ENCODE results near the gene DYRK1B. TPM values are rescaled to one million over a fixed set of nuclear protein-coding genes. Genes with fewer than 3 reads are reported as not detected.
"Not testable (repeated sequence)": the region's sequence is repeated elsewhere in the genome, so short reads cannot be mapped to it uniquely, and the experiment has no call there.

Gene DYRK1B
- total RNA-seq, 1 donor from 2014 or later: 27.3 TPM

- intact Hi-C loops (cut with micrococcal nuclease): no loop called here
- no peak for ATAC-seq
- DNase-seq: no peak
Measured at GRCh38 chr19:39817888-39818561, 15.9 kb downstream of the DYRK1B start.

GRCh38 chr19:39816287-39817048 lies 17.5 kb downstream of the DYRK1B start:
- ATAC-seq (peak; percentile 93), DNase-seq (no peak)
- intact Hi-C loops (cut with micrococcal nuclease): no loop called here

- intact Hi-C loops (cut with micrococcal nuclease): no loop called here
- ATAC-seq (no peak), DNase-seq (no peak)
Measured at GRCh38 chr19:39814595-39814994, 19.4 kb downstream of the DYRK1B start.

- intact Hi-C loops (cut with micrococcal nuclease); ATAC-seq; DNase-seq: not testable (repeated sequence)
Measured at GRCh38 chr19:39814111-39814510, 19.9 kb downstream of the DYRK1B start.

GRCh38 chr19:39813264-39813993 lies 20.5 kb downstream of the DYRK1B start:
- intact Hi-C loops (cut with micrococcal nuclease): no loop called here
- no peak for ATAC-seq
- no peak for DNase-seq

- ATAC-seq (no peak), DNase-seq (no peak)
- intact Hi-C loops (cut with micrococcal nuclease): no loop called here
Measured at GRCh38 chr19:39811064-39811463, 22.9 kb downstream of the DYRK1B start.

GRCh38 chr19:39810424-39810823 lies 23.5 kb downstream of the DYRK1B start:
- intact Hi-C loops (cut with micrococcal nuclease): no loop called here
- ATAC-seq: no peak

GRCh38 chr19:39809368-39809767 lies 24.6 kb downstream of the DYRK1B start:
- intact Hi-C loops (cut with micrococcal nuclease): no loop called here
- ATAC-seq: no peak
- DNase-seq: no peak

More at GRCh38 chr19:39810424-39810823, 23.5 kb downstream of the DYRK1B start:
- DNase-seq: no peak

GRCh38 chr19:39808688-39809087 lies 25.3 kb downstream of the DYRK1B start:
- ATAC-seq; intact Hi-C loops (cut with micrococcal nuclease); DNase-seq: not testable (repeated sequence)

GRCh38 chr19:39807846-39808364 lies 26.1 kb downstream of the DYRK1B start:
- intact Hi-C loops (cut with micrococcal nuclease): no loop called here
- no peak for DNase-seq
- ATAC-seq: no peak

GRCh38 chr19:39805104-39805503 lies 28.9 kb downstream of the DYRK1B start:
- DNase-seq (peak; percentile 53), ATAC-seq (peak; percentile 84)
- intact Hi-C loops (cut with micrococcal nuclease): no loop called here

- no peak for DNase-seq
- intact Hi-C loops (cut with micrococcal nuclease): no loop called here
- ATAC-seq: no peak
Measured at GRCh38 chr19:39802958-39803357, 31.0 kb downstream of the DYRK1B start.

GRCh38 chr19:39797083-39797482 lies 36.9 kb downstream of the DYRK1B start:
- intact Hi-C loops (cut with micrococcal nuclease): loop anchor here (10.0 kb wide), 1 partner anchor 48 kb away; the partner anchor contains the start of gene FBL
- DNase-seq (no peak), ATAC-seq (no peak)

GRCh38 chr19:39796000-39796498 lies 37.9 kb downstream of the DYRK1B start:
- DNase-seq: no peak
- intact Hi-C loops (cut with micrococcal nuclease): loop anchor here (10.0 kb wide), 1 partner anchor 49 kb away; the partner anchor contains the start of gene FBL
- ATAC-seq: no peak

GRCh38 chr19:39795001-39795400 lies 39.0 kb downstream of the DYRK1B start:
- DNase-seq (no peak), ATAC-seq (no peak)
- intact Hi-C loops (cut with micrococcal nuclease): loop anchor here (10.0 kb wide), 1 partner anchor 50 kb away; the partner anchor contains the start of gene FBL

- peak; percentile 86 for DNase-seq
Measured at GRCh38 chr19:39792999-39793546, 40.9 kb downstream of the DYRK1B start.

GRCh38 chr19:39788244-39788643 lies 45.7 kb downstream of the DYRK1B start:
- DNase-seq (no peak), ATAC-seq (no peak)
- intact Hi-C loops (cut with micrococcal nuclease): no loop called here

More at GRCh38 chr19:39792999-39793546, 40.9 kb downstream of the DYRK1B start:
- intact Hi-C loops (cut with micrococcal nuclease): loop anchor here (10.0 kb wide), 1 partner anchor 52 kb away; the partner anchor contains the start of gene FBL
- ATAC-seq: peak; percentile 99

- intact Hi-C loops (cut with micrococcal nuclease): no loop called here
- ATAC-seq: no peak
Measured at GRCh38 chr19:39780894-39781293, 53.1 kb downstream of the DYRK1B start.

GRCh38 chr19:39778763-39779162 lies 55.2 kb downstream of the DYRK1B start, which contains the start of gene LEUTX:
Gene LEUTX, plus strand, starts transcription at chr19:39778854. Its CDS starts 67 bp downstream, at chr19:39778921.
- no peak for DNase-seq
- intact Hi-C loops (cut with micrococcal nuclease): no loop called here
- no peak for ATAC-seq

More at GRCh38 chr19:39780894-39781293, 53.1 kb downstream of the DYRK1B start:
- no peak for DNase-seq

Measured in left ventricle myocardium superior (tissue), 1 donor.